ENCODE measurements around the gene RNF150.

GRCh38 chr4:141019768-141020167 is 113.5 kb downstream of the RNF150 start:
- TF ChIP-seq CTCF (IDR thresholded peaks at IDR 0.05; ENCODE audit: poor library complexity, severe bottlenecking) (no peak), MXI1 (conservative IDR thresholded peaks at IDR 0.05; ENCODE audit: poor library complexity, severe bottlenecking) (no peak)

Measured in neural cell (in vitro differentiated cells).